Hepatocyte (in vitro differentiated cells): Measurements from ENCODE around the gene GNAL. TPM values are rescaled to one million over a fixed set of nuclear protein-coding genes. Genes with fewer than 3 reads are reported as not detected.

Source experiments
- DNase-seq: peaks from one replicate; pipeline ENCODE4 v3.0.0-alpha.2; 2016; ENCODE audit warnings: low spot score
- H2AFZ ChIP-seq: fragments of 200-600 bp; sonication (generic); 2 replicates; pipeline ENCODE4 v1.6.0; 2016; ENCODE audit warnings: antibody characterized with exemption, mild to moderate bottlenecking
- H3K27ac ChIP-seq: fragments of 200-600 bp; sonication (generic); 2 replicates; pipeline ENCODE4 v1.5.1; 2016; ENCODE audit warnings: mild to moderate bottlenecking
- H3K27me3 ChIP-seq: fragments of 200-600 bp; sonication (generic); 2 replicates; pipeline ENCODE4 v1.6.1; 2016
- H3K36me3 ChIP-seq: fragments of 200-600 bp; sonication (generic); replicated peaks from 2 replicates; pipeline ENCODE4 v1.5.1; 2016; ENCODE audit warnings: low read depth; ENCODE audit not compliant: insufficient read depth
- H3K4me1 ChIP-seq: fragments of 200-600 bp; sonication (generic); 2 replicates; pipeline ENCODE4 v1.5.1; 2016; ENCODE audit warnings: mild to moderate bottlenecking, moderate library complexity; ENCODE audit not compliant: insufficient read depth
- H3K4me2 ChIP-seq: fragments of 200-600 bp; sonication (generic); 2 replicates; pipeline ENCODE4 v1.6.0; 2016
- H3K4me3 ChIP-seq: fragments of 200-600 bp; sonication (generic); 2 replicates; pipeline ENCODE4 v1.5.1; 2016; ENCODE audit warnings: mild to moderate bottlenecking
- H3K79me2 ChIP-seq: fragments of 200-600 bp; sonication (generic); 2 replicates; pipeline ENCODE4 v1.6.0; 2017; ENCODE audit warnings: mild to moderate bottlenecking
- H3K9me2 ChIP-seq: fragments of 200-600 bp; sonication (generic); replicated peaks from 2 replicates; pipeline ENCODE4 v1.6.0; 2017; ENCODE audit warnings: mild to moderate bottlenecking; ENCODE audit not compliant: insufficient read depth
- H3K9me3 ChIP-seq: fragments of 200-600 bp; sonication (generic); 2 replicates; pipeline ENCODE4 v1.5.1; 2016; ENCODE audit warnings: low read depth, mild to moderate bottlenecking
- H4K20me1 ChIP-seq: fragments of 200-600 bp; sonication (generic); 2 replicates; pipeline ENCODE4 v1.6.0; 2016; ENCODE audit warnings: mild to moderate bottlenecking; ENCODE audit not compliant: insufficient read depth, poor library complexity, severe bottlenecking
- CTCF ChIP-seq: fragments of 200-600 bp; sonication (generic); IDR thresholded peaks from 2 replicates; pipeline ENCODE4 v1.5.1; 2016; ENCODE audit warnings: antibody characterized with exemption, mild to moderate bottlenecking; ENCODE audit not compliant: poor library complexity
- EZH2 ChIP-seq: fragments of 200-600 bp; sonication (generic); IDR thresholded peaks from 2 replicates; pipeline ENCODE4 v1.6.1; 2016; ENCODE audit warnings: antibody characterized with exemption, mild to moderate bottlenecking, borderline replicate concordance
- EZH2phosphoT487 ChIP-seq: fragments of 200-600 bp; sonication (generic); IDR thresholded peaks from one replicate; pipeline ENCODE4 v1.6.1; 2018; ENCODE audit warnings: antibody characterized with exemption, mild to moderate bottlenecking, low read depth, moderate library complexity; ENCODE audit not compliant: unreplicated experiment, severe bottlenecking
- WGBS: methylation state at CpG from one replicate; pipeline ENCODE4 v1.1.6; 2016; ENCODE audit warnings: low lambda C conversion rate; ENCODE audit errors: missing lambda C conversion rate; 5-methylcytosine and 5-hydroxymethylcytosine counted together
- polyA plus RNA-seq: library from polyadenylated mRNA; unstranded; fragments of >200 nt; fragmentation: Nextera tagmentation; extraction: Ambion mirVana; gene quantifications from 2 replicates; pipeline ENCODE4 v1.2.1, GENCODE V29; 2016
- total RNA-seq: library from RNA; depleted of rRNA; stranded (reverse); fragments of >200 nt; gene quantifications from 2 replicates; pipeline ENCODE4 v1.2.3, GENCODE V29; 2014

The GNAL gene
- total and polyA plus RNA-seq, 2 experiments from 2014 or later, result 4.4 to 5.2 TPM

- Histone ChIP-seq H3K27ac (no peak overlapping the region), H3K36me3 (no peaks in the 10 kb centered on the region), H2AFZ (no peak overlapping the region), H3K4me2 (no peak overlapping the region), H3K79me2 (no peaks in the 10 kb centered on the region), H3K9me2 (no peaks in the 10 kb centered on the region), H4K20me1 (no peaks in the 10 kb centered on the region), H3K9me3 (no peaks in the 10 kb centered on the region), H3K4me1 (no peaks in the 10 kb centered on the region), H3K4me3 (no peak overlapping the region), H3K27me3 (no peaks in the 10 kb centered on the region)
- TF ChIP-seq EZH2phosphoT487 (no peak), CTCF (no peak), EZH2 (no peak)
- 84% methylated on average over 12 of the region's 12 CpGs for WGBS
- no peak for DNase-seq
Observed at GRCh38 chr18:11826836-11827235, 137.8 kb downstream of the GNAL start.

GRCh38 chr18:11828786-11829432 is 139.8 kb downstream of the GNAL start:
- no peaks in the 10 kb centered on the region for H3K79me2 ChIP-seq
- DNase-seq, result no peak

GRCh38 chr18:11830585-11830984 is 141.5 kb downstream of the GNAL start:
- no peaks in the 10 kb centered on the region for H3K79me2 ChIP-seq
- H3K36me3 ChIP-seq, result no peaks in the 10 kb centered on the region
- H3K27ac ChIP-seq, result no peak overlapping the region
- 98% methylated on average over 4 of the region's 4 CpGs for WGBS
- DNase-seq, result no peak
- no peaks in the 10 kb centered on the region for H3K4me1 ChIP-seq
- no peak overlapping the region for H3K4me3 ChIP-seq
- H2AFZ ChIP-seq, result no peak overlapping the region
- no peaks in the 10 kb centered on the region for H3K9me3 ChIP-seq
- H4K20me1 ChIP-seq, result no peaks in the 10 kb centered on the region
- H3K9me2 ChIP-seq, result no peaks in the 10 kb centered on the region
- H3K27me3 ChIP-seq, result no peaks in the 10 kb centered on the region
- TF ChIP-seq EZH2phosphoT487 (no peak), CTCF (no peak), EZH2 (no peak)
- no peak overlapping the region for H3K4me2 ChIP-seq

More at GRCh38 chr18:11828786-11829432, 139.8 kb downstream of the GNAL start:
- H3K4me3 ChIP-seq, result no peak overlapping the region
- no peaks in the 10 kb centered on the region for H3K4me1 ChIP-seq
- H4K20me1 ChIP-seq, result no peaks in the 10 kb centered on the region
- H3K27me3 ChIP-seq, result no peaks in the 10 kb centered on the region
- no peaks in the 10 kb centered on the region for H3K36me3 ChIP-seq
- no peak for TF ChIP-seq EZH2
- TF ChIP-seq CTCF, result no peak
- TF ChIP-seq EZH2phosphoT487, result no peak
- H3K9me3 ChIP-seq, result no peaks in the 10 kb centered on the region
- no peaks in the 10 kb centered on the region for H3K9me2 ChIP-seq
- H3K4me2 ChIP-seq, result no peak overlapping the region
- 67% methylated on average over 6 of the region's 6 CpGs for WGBS
- no peak overlapping the region for H3K27ac ChIP-seq
- no peak overlapping the region for H2AFZ ChIP-seq

GRCh38 chr18:11831921-11832320 is 142.9 kb downstream of the GNAL start:
- DNase-seq, result no peak
- Histone ChIP-seq H3K27ac (no peak overlapping the region), H3K4me1 (no peaks in the 10 kb centered on the region), H3K4me3 (no peak overlapping the region), H2AFZ (no peak overlapping the region), H3K9me2 (no peaks in the 10 kb centered on the region), H4K20me1 (no peaks in the 10 kb centered on the region), H3K9me3 (no peaks in the 10 kb centered on the region), H3K79me2 (no peaks in the 10 kb centered on the region), H3K27me3 (no peaks in the 10 kb centered on the region), H3K36me3 (no peaks in the 10 kb centered on the region), H3K4me2 (no peak overlapping the region)
- TF ChIP-seq EZH2 (no peak), EZH2phosphoT487 (no peak)
- WGBS, result 80% methylated on average over 3 of the region's 3 CpGs
